ENCODE data around the gene PTBP2. TPM values are rescaled to one million over a fixed set of nuclear protein-coding genes. Genes with fewer than 3 reads are reported as not detected.

The PTBP2 gene
- total RNA-seq, 1 experiment from 2014 or later: 13.2 TPM

DNA sequence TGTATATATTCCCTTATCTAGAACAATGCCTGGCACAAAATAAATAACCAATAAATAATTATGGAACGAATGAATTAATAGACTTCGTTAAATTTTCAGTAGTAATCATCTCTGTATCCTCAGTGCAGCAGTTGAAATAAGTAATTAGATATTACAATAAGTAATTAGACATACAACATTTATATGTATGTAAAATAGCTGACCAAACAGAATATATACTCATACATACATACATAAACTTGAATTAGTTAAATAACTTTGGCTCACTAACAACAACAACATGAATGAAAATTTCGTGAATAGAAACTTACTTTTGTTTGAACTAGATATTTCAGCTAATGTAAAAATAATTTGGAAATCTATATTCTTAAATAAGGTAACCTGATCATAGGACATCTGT lies 14.6 kb upstream of the PTBP2 start:
- Histone ChIP-seq H3K4me1 (ENCODE audit: control insufficient read depth in 1 of 2, insufficient read depth in 2 of 2, low read length in 2 of 2) (no peaks in the 10 kb centered on the region), H3K9me2 (ENCODE audit: insufficient read depth) (no peaks in the 10 kb centered on the region), H3K9me3 (ENCODE audit: control insufficient read depth in 1 of 2, insufficient read depth in 1 of 2, low read depth in 1 of 2, low read length in 2 of 2) (no peaks in the 10 kb centered on the region), H3K79me2 (ENCODE audit: insufficient read depth, low read length) (no peaks in the 10 kb centered on the region), H3K27me3 (ENCODE audit: insufficient read depth, low read length) (no peaks in the 10 kb centered on the region), H3K36me3 (ENCODE audit: control insufficient read depth in 1 of 2, insufficient read depth in 2 of 2, low read length in 2 of 2) (no peaks in the 10 kb centered on the region), H3K9ac (ENCODE audit: low read length) (no peak overlapping the region), H4K20me1 (ENCODE audit: insufficient read depth) (no peaks in the 10 kb centered on the region), H2AFZ (ENCODE audit: low read depth, low read length, poor library complexity, severe bottlenecking) (no peak overlapping the region), H3K27ac (ENCODE audit: low read depth, low read length) (no peak overlapping the region), H3K4me2 (ENCODE audit: low read length) (no peak overlapping the region), H3K4me3 (replicated peaks in 1 of 2; ENCODE audit: low read depth in 1 of 2, low read length in 2 of 2) (no peak overlapping the region)
- TF ChIP-seq RAD21 (IDR thresholded peaks at IDR 0.05; ENCODE audit: low read depth) (no peak), ZNF274 (IDR thresholded peaks at IDR 0.05; ENCODE audit: low read depth, low read length) (no peak), TCF7L2 (IDR thresholded peaks at IDR 0.05; ENCODE audit: borderline replicate concordance, extremely low read depth, insufficient read depth, insufficient read length) (no peak), CBX3 (IDR thresholded peaks at IDR 0.05; ENCODE audit: low read depth) (no peak), ELF1 (IDR thresholded peaks at IDR 0.05; ENCODE audit: borderline replicate concordance, low read depth) (no peak), JUND (IDR thresholded peaks at IDR 0.05) (no peak), SP1 (IDR thresholded peaks at IDR 0.05; ENCODE audit: low read depth) (no peak), POLR2AphosphoS5 (IDR thresholded peaks at IDR 0.05; ENCODE audit: low read depth, low read length) (no peak), POLR2A (IDR thresholded peaks at IDR 0.05; ENCODE audit: borderline replicate concordance, extremely low read depth, insufficient read depth, insufficient read length) (no peak), ZFX (IDR thresholded peaks at IDR 0.05) (no peak), EZH2phosphoT487 (IDR thresholded peaks at IDR 0.05; ENCODE audit: borderline replicate concordance) (no peak), SIN3A (IDR thresholded peaks at IDR 0.05; ENCODE audit: low read depth) (no peak), EZH2 (IDR thresholded peaks at IDR 0.05) (no peak), FOSL1 (IDR thresholded peaks at IDR 0.05; ENCODE audit: low read depth) (no peak)
- TF ChIP-seq, protein P1, sequence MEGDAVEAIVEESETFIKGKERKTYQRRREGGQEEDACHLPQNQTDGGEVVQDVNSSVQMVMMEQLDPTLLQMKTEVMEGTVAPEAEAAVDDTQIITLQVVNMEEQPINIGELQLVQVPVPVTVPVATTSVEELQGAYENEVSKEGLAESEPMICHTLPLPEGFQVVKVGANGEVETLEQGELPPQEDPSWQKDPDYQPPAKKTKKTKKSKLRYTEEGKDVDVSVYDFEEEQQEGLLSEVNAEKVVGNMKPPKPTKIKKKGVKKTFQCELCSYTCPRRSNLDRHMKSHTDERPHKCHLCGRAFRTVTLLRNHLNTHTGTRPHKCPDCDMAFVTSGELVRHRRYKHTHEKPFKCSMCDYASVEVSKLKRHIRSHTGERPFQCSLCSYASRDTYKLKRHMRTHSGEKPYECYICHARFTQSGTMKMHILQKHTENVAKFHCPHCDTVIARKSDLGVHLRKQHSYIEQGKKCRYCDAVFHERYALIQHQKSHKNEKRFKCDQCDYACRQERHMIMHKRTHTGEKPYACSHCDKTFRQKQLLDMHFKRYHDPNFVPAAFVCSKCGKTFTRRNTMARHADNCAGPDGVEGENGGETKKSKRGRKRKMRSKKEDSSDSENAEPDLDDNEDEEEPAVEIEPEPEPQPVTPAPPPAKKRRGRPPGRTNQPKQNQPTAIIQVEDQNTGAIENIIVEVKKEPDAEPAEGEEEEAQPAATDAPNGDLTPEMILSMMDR (IDR thresholded peaks at IDR 0.05 in 2 of 3, conservative IDR thresholded peaks at IDR 0.05 in 1 of 3; ENCODE audit: borderline replicate concordance in 1 of 3, insufficient read depth in 1 of 3, low read depth in 2 of 3, low read length in 2 of 3): no peak
- TF ChIP-seq, protein P2, sequence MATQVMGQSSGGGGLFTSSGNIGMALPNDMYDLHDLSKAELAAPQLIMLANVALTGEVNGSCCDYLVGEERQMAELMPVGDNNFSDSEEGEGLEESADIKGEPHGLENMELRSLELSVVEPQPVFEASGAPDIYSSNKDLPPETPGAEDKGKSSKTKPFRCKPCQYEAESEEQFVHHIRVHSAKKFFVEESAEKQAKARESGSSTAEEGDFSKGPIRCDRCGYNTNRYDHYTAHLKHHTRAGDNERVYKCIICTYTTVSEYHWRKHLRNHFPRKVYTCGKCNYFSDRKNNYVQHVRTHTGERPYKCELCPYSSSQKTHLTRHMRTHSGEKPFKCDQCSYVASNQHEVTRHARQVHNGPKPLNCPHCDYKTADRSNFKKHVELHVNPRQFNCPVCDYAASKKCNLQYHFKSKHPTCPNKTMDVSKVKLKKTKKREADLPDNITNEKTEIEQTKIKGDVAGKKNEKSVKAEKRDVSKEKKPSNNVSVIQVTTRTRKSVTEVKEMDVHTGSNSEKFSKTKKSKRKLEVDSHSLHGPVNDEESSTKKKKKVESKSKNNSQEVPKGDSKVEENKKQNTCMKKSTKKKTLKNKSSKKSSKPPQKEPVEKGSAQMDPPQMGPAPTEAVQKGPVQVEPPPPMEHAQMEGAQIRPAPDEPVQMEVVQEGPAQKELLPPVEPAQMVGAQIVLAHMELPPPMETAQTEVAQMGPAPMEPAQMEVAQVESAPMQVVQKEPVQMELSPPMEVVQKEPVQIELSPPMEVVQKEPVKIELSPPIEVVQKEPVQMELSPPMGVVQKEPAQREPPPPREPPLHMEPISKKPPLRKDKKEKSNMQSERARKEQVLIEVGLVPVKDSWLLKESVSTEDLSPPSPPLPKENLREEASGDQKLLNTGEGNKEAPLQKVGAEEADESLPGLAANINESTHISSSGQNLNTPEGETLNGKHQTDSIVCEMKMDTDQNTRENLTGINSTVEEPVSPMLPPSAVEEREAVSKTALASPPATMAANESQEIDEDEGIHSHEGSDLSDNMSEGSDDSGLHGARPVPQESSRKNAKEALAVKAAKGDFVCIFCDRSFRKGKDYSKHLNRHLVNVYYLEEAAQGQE (IDR thresholded peaks at IDR 0.05; ENCODE audit: low read depth): no peak
- TF ChIP-seq, protein P3, sequence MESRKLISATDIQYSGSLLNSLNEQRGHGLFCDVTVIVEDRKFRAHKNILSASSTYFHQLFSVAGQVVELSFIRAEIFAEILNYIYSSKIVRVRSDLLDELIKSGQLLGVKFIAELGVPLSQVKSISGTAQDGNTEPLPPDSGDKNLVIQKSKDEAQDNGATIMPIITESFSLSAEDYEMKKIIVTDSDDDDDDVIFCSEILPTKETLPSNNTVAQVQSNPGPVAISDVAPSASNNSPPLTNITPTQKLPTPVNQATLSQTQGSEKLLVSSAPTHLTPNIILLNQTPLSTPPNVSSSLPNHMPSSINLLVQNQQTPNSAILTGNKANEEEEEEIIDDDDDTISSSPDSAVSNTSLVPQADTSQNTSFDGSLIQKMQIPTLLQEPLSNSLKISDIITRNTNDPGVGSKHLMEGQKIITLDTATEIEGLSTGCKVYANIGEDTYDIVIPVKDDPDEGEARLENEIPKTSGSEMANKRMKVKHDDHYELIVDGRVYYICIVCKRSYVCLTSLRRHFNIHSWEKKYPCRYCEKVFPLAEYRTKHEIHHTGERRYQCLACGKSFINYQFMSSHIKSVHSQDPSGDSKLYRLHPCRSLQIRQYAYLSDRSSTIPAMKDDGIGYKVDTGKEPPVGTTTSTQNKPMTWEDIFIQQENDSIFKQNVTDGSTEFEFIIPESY (IDR thresholded peaks at IDR 0.05; ENCODE audit: extremely low read depth, insufficient replicate concordance, low read length): no peak
- TF ChIP-seq, protein P4, sequence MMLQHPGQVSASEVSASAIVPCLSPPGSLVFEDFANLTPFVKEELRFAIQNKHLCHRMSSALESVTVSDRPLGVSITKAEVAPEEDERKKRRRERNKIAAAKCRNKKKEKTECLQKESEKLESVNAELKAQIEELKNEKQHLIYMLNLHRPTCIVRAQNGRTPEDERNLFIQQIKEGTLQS (IDR thresholded peaks at IDR 0.05): no peak
- TF ChIP-seq, protein P5, sequence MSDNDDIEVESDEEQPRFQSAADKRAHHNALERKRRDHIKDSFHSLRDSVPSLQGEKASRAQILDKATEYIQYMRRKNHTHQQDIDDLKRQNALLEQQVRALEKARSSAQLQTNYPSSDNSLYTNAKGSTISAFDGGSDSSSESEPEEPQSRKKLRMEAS (IDR thresholded peaks at IDR 0.05): no peak
- DNase-seq (ENCODE audit: low read depth, low spot score) (no peak), ATAC-seq (no peak)
- intact Hi-C loops (cut with micrococcal nuclease): no loop called here
- CTCF ChIA-PET: no interaction called here
- RAD21 ChIA-PET (ENCODE audit: low non-redundant PET in 1 of 2, low total read pairs in 2 of 2, uncharacterized antibody in 2 of 2, unreplicated experiment in 2 of 2): no interaction called here
- BruUV-seq (replicated peaks): no TSS peak
- POLR2A ChIA-PET: no interaction called here

Measured in HCT116 (cell line).